Measurements from ENCODE around the gene TNC.
A peak's percentile ranks its signal among the peaks of the same experiment; 100 is the strongest.

Gene TNC

DNA sequence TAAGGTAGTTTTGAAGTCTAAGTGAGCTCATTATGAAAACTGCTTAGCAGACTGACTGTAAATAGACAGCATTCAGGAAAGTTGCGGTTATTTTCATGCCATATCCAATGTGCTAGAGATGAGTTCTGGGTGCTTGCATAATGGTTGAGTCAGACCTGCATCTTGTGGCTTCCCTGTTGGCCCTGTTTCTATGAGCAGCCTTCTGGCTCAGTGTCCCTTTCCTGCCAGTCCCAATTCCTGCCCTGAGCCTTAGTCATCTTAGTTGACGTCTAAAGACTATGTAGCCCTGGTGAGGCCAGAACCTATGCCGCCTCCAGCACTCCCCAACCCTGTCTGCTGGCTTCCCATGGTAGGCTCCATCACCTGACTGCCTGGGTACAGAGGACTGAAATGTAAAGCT lies 111.3 kb downstream of the TNC start:
- DNase-seq, result no peak

DNA sequence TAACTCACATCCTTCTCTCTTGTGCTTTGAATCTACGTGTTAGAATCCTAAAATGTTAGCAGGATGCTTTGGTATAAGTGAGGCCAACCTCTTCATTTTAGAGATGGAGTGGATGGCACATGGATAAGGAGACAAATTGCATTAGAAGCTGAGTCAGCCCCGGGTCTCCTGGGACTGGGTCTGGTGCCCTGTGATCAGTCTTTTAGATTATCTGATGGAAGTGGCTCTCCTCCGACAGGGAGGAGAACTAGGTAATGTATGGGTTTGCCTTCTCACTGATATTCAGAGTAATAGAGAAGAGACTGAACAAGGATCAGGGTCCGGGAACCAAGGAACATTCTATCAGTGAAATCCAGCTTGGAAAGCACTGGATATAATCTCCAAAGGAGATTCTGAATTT lies 112.6 kb downstream of the TNC start:
- no peak for DNase-seq

DNA sequence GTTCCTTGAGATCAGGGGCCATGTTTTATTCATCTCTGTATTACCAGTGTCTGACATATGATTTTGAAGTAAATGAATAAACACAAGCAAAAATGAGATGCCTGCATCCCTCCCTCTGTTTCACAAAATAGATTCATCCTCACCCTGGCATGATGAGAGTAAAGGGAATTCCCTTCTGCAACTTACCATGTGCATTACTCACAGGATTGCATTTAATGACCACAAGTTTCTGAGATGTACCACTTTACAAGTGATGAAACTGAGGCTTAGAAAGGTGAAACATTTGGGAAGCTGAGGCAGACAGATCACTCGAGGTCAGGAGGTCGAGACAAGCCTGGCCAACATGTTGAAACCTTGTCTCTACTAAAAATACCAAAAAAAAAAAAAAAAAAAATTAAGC lies 113.4 kb downstream of the TNC start:
- DNase-seq, result no peak

DNA sequence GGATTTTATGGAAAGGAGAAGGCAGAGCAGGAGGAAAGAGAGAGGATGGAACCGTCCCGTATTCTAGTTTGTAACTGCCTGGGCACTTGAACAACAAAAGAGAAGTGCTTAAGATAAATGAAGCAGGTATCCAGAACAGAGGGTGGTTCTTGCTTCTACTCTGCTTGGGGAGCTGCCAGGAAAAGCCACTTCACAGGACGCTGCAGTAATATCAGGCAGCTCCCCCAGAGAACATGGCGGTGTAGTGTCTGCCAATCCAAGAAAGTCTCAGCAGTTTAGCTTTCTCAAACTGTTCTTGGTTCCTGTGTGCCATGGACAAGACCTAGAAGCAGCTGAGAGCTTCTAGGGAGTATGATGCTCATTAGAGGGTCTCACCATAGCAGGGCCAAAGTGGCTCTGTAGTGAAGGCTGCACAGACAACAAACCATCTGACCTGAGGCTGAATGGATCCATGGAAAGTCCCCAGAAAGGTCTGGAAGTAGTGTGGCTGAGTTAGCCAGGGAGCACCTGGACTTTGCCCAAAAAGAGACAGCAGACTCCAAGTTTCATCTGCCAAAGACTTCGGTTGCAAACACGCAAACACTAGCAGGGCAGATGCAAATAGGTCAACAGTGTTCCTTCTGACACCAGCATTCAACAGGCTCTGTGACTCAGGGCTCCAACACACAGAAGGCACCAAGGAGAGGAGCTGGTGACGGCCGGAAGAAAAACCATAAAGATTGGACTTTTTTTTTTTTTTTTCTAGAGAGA lies 115.4 kb downstream of the TNC start:
- peak; percentile 24 for DNase-seq

DNA sequence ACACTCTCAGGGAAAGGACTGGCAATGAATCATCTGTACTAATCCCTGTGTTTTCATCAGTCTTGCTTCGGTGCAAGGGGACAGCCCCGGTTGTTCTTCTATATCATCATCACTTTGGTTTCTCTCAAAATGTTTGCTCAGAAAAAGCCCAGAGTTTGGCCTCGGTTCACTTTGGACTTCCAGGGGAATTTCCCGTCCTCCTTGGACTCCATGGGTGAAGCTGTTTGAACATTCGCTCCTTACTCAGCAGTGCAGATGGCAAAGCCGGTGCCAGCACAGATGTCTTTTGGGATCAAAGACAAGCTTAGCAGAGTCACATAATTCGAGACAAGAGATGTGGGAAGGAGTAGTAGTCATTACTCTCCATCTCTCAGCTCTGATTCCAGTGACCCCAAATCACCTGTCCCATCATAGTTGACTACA lies 117.7 kb downstream of the TNC start:
- no peak for DNase-seq

DNA sequence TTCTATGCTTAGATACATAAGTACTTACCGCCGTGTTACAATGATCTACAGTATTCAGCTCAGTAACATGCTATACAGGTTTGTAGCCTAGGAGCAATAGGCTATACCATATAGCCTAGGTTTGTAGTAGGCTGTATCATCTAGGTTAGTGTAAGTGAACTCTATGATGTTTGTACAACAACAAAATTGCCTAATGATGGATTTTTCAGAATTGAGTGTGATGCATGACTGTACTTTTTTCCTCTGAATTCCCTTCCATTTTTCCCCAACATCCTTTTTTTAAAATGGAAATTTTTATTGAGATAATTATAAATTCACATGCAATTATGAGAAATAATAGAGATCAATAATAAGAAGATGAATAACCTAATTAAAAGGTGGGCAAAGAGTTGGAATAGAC lies 119.6 kb downstream of the TNC start:
- no peak for DNase-seq

DNA sequence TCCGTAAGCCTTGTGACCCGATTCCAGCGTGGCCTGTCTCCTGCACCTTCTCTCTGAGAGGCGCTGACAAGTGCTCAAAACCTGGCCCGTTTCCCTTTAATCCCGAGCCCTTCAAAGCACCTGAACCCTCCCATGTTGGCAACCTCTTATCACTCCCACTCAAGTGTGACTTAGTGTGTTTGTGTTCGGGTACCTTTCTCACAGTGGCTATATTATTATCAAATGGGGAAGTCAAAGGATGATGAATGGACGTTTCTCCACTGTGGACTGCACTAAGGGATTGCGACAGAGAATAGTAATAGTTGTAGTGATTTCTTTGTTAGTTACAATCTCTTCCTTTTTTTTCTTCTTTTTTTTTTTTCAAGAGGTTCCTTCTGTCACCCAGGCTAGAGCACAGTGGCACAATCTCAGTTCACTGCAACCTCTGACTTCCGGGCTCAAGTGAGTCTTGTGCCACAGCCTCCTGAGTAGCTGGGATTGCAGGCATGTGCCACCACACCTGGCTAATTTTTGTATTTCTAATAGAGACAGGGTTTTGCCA lies 122.2 kb downstream of the TNC start:
- no peak for DNase-seq

DNA sequence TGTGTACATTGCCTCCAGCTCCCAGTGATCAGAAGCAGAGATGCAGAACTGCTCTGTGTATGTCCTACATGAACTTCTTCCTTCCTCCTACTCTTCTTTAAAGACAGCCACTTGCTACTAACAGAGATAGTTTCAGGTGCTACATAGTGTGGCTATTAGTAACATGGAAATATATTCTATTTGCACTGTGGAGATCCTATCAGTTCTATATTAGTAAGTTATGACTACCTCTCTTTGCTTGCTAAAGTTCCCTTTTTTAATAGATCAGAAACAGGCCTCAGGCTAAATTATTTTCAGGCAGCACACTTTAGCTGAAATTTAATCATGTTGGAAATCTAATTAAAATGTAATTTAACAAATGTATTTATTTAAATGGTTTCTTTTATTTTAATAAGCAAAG lies 123.2 kb downstream of the TNC start:
- DNase-seq, result no peak

DNA sequence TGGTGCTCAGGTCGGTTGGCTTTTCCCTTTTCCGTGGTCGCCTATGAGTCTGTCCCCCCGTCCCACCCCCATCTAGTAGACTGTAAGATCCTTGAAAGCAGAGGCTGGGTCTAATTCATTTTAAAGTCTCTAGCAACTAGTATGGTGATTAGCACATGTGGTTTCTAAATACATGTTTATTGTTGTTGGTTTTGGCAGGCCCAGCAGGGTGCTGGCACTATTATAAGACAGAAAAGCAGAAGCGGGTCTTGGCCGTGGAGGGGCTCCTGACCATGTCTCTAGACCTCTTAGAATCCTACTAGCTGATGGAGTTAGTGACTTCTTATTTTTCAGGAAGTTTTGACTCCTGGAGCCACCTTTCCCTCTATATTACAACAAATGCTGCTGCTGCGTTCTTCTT lies 126.1 kb downstream of the TNC start:
- DNase-seq, result no peak

DNA sequence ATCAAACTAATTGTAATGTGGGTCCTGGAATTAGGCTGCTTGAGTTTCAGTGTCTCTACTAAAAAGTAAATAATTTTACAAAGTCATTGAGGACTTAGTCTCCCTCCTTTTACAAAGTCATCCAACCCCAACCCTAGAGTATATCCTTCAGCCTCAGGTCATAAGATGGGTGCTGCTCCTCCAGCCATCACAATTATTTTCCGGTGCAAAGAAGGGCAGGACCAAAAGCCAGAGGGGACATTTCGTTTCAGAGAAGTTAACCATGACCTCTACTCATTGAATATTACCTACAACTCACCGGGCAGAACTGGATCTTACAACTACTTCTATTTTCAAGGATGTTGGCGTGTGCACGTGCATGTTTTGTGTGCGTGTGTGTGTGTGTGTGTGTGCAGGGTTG lies 127.1 kb downstream of the TNC start:
- no peak for DNase-seq

DNA sequence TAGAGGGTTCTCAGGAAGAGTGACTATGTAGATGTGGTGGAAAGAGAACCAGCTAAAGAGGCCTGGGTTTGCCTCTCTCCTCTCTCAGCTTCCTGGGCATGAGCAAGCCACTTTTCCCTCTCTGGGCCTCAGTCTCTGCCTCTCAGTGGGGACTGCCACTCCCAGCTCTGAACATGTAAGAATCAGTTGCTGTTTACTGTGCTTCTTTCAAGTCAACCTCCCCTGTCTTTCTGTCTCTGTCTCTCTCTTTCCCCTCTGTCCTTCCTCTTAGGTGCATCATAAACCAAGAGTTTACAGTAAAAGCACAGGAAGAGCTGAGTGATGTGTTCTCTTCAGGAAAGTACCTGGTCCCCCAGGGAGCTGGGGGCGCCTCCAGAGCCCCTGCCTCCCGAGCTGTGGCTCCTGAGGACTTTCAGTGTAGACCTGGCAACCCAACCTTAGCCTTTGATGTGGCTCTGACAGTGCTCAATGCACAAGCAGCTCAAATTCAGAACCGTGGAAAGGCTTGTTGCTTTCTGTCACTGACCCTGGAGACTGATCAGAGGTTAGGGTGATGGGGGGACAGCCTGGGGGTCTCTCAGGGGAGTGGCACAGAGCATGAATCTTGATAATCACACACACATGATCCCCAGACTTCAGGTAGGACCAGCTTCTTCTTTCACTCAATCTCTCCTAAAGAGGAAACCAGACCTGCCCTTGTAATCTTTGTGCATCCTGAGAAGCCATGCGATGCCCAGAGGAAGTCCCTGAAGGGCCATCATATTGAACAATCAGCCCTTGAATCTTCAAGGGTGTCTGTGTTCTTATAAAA lies 128.2 kb downstream of the TNC start:
- DNase-seq, result no peak

DNA sequence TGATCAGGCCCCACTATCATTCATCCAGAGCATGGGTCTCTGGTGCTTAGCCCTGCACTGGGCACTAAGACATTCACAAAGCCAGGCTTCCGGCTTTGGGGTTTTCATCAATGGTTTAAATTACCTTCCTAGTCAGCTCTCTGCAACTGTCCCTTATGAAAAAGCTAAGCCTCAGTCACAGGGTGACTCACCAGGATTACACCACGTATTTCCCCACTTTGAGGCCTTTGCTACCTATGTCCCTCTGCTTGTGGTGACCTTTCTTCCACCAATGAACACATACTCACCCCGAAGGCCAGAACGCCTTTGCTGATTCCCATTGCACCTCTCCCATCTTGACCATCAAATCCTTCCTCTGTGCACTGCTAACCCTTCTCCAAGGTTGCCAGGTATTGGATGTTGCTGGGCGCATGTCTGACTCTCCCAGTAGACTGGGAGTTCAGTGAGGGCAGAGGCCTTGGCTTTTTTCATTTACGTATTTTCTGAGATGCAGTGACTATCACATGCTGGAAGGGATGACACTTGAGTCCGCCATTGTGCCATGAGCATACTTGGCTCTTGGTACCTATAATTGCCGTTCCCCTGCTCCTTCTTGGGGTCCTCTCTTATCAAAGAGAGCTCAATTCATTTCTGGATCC lies 128.9 kb downstream of the TNC start:
- DNase-seq, result no peak

DNA sequence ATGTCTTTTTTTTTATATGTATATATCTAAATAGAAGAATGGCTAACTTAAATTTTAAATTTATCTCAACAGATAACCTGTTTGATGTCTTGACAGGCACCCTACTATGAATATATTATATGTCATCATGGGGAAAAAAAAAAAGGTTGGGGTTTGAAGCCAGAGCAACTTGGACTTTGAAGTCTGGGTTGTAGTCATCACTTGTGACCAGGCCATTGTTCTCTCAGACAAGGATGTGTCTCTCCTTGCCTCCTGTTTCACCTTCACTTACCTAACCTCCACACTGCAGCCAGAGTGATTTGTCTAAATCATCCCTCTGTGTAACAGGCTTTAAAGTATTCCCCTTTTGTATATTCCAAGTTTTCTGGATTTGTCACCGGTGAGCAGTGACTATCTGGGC lies 130.8 kb downstream of the TNC start:
- no peak for DNase-seq

DNA sequence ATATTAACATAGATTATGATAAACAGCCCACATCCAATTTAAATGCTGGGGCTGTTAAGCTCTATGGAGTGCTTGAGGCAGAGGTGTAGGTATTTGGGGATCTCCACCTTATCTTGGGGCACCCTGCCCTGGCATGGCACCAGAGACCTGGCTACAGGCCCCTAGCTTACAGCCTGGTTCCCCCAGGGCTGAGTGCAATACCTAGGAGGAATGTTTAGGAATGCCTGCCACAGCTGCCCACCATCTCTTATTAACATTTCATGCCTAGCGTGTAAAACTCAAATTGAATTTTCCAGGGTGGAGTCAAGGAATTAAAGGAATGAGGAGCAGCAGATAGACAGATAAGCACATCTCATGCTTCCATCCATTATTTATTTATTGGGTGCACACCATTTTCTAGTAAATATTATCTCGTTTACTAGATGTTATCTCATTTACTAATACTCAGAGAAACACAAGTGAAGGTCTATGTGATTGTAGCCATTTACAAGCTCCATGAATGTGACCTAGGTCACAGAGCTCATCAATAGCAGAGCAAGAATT lies 131.9 kb downstream of the TNC start:
- DNase-seq, result no peak

DNA sequence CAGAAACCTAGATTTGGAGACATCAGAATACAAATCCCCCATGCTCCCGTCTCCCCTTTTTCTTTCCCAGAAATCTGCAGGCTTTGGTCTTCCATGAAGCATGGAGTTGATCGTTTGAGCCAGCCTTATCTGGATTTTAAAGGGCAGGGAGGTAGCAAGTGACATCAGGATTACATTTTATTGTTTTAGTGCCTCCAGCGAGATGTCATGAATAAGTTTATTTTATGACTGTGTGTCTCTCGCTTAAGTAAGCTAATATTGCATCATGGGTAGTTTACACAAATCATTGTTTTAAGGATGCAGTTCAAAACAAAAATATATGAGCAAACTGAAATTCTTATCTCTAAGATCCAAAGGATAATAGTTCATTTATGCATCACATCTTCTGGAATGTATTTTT lies 136.9 kb downstream of the TNC start:
- peak; percentile 1 for DNase-seq

DNA sequence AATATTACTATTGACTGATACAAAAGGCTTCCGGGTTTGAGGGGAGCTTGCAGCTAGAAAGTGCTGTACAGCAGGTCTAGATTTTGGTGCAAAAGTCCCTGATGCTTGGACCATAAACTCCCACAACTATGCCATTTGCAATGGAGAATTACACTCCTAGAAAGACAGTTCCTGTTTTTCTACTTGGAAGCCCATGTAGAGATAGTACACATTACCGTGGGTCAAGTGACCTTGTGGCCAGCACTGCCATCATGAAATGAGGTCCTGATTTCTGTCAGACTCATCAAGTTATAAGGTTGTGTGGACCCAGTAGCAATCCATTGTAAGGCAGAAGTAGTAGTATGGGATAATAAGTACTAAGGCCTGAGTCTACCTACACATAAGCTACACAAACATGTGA lies 144.7 kb downstream of the TNC start:
- no peak for DNase-seq

DNA sequence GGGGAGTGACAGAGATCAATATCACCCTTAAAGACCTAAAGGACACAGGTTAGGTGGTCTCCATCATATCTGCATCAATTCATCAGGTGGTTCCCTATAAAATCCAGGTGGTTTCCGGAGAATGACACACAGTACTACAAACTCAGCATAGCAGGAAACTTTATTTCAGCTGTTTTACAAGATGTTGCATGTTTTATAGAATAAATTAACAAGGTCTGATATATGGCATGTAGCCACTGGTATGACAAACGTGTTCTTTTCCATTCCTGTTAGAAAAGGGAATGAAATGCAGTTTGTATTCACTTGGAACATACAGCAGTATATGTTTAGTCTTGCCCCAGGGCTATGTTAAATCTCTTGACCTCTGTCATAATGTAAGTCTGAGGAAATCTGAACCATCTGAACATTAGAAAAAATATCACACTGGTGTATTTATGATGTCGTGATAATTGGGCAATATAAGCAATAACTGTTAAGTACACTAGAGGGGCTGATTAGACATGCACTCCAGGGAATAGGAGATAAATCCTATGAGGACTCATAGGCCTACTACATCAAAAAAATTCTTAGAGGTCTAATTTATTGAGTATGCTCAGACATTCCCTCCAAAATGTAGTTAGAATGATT lies 145.3 kb downstream of the TNC start:
- DNase-seq, result no peak
